Adipocyte (in vitro differentiated cells): Measurements from ENCODE around the gene ST8SIA6.

Experiments used
- DNase-seq: peaks from one replicate; pipeline ENCODE4 v3.0.0-alpha.2; 2015; ENCODE audit warnings: low read depth
- H3K27me3 ChIP-seq: replicated peaks from 2 replicates; pipeline ENCODE4 v1.7.0; 2013; ENCODE audit warnings: mild to moderate bottlenecking, low read length, moderate library complexity; ENCODE audit not compliant: control insufficient read depth, insufficient read depth
- H3K36me3 ChIP-seq: 2 replicates; pipeline ENCODE4 v1.7.0; 2013; ENCODE audit warnings: low read length, mild to moderate bottlenecking, moderate library complexity; ENCODE audit not compliant: control insufficient read depth, insufficient read depth, severe bottlenecking
- H3K4me1 ChIP-seq: 2 replicates; pipeline ENCODE4 v1.7.0; 2013; ENCODE audit warnings: mild to moderate bottlenecking, low read length, moderate library complexity; ENCODE audit not compliant: control insufficient read depth, insufficient read depth
- H3K4me3 ChIP-seq: 2 replicates; pipeline ENCODE4 v1.7.0; 2013; ENCODE audit warnings: mild to moderate bottlenecking, low read length, moderate library complexity
- H3K9ac ChIP-seq: 2 replicates; pipeline ENCODE4 v1.7.0; 2013; ENCODE audit warnings: mild to moderate bottlenecking, low read length, moderate library complexity
- H3K9me3 ChIP-seq: 2 replicates; pipeline ENCODE4 v1.7.0; 2013; ENCODE audit warnings: mild to moderate bottlenecking, low read length, moderate library complexity; ENCODE audit not compliant: control insufficient read depth

The ST8SIA6 gene

GRCh38 chr10:17276756-17277424 is 177.5 kb downstream of the ST8SIA6 start:
- Histone ChIP-seq H3K4me3 (no peak overlapping the region), H3K27me3 (no peaks in the 10 kb centered on the region), H3K36me3 (no peaks in the 10 kb centered on the region), H3K4me1 (no peaks in the 10 kb centered on the region), H3K9ac (no peak overlapping the region), H3K9me3 (peaks cover 18% of the 10 kb centered on the region)
- DNase-seq: no peak

- no peaks in the 10 kb centered on the region for H3K4me1 ChIP-seq
- DNase-seq: peak; percentile 35
- H3K4me3 ChIP-seq: no peak overlapping the region
- peaks cover 8% of the 10 kb centered on the region for H3K9me3 ChIP-seq
- H3K36me3 ChIP-seq: no peaks in the 10 kb centered on the region
- no peak overlapping the region for H3K9ac ChIP-seq
- no peaks in the 10 kb centered on the region for H3K27me3 ChIP-seq
These were observed 181.0 kb downstream of the ST8SIA6 start for GRCh38 chr10:17273403-17273802.

- Histone ChIP-seq H3K9ac (no peak overlapping the region), H3K4me3 (no peak overlapping the region), H3K9me3 (peaks cover 8% of the 10 kb centered on the region), H3K36me3 (no peaks in the 10 kb centered on the region), H3K4me1 (no peaks in the 10 kb centered on the region), H3K27me3 (peaks cover 3% of the 10 kb centered on the region)
- DNase-seq: no peak
These were observed 181.7 kb downstream of the ST8SIA6 start for GRCh38 chr10:17272648-17273047.
